T-helper 22 cell (primary cell): ENCODE results near the gene ARAP1.

Experiments used
- DNase-seq: peaks from one replicate; pipeline ENCODE4 v3.0.0-alpha.2; 2020; ENCODE audit warnings: low read depth

Gene ARAP1

DNA sequence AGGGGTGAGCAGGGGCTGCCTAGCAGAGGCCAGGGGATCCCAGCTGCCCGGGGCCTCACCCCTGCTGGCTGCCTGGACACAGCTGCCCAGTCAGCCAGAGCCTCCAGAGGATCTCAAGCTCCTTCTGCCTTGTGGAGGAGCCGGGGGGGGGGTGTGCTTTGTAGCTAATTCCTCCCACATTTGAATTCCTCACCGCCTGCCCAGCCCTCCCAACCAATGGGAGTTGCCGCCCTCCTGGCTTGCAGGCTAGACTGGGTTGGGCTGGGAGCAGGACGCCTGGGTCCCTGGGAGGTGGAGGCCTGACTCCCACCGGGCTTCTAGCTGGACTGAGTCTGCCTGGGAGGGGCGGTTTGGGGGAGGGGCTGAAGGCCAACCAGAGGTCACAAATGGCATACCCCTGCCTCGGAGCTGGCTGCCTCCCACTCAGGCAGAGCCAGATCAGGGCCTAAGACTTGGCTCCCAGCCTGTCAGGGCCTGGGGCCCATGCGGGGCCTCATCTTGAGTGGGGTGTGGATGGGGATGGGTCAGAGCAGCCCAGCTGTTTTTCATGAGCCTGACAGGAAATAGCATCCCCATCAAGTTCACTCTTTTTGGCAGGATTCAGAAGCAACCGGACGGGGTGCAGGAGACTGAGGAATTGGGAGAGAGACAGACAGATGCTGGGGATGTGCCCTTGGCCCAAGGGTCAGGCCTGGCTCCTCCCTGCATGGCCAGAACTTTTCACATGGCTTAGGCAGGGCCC is 48.8 kb downstream of the ARAP1 start:
- no peak for DNase-seq

DNA sequence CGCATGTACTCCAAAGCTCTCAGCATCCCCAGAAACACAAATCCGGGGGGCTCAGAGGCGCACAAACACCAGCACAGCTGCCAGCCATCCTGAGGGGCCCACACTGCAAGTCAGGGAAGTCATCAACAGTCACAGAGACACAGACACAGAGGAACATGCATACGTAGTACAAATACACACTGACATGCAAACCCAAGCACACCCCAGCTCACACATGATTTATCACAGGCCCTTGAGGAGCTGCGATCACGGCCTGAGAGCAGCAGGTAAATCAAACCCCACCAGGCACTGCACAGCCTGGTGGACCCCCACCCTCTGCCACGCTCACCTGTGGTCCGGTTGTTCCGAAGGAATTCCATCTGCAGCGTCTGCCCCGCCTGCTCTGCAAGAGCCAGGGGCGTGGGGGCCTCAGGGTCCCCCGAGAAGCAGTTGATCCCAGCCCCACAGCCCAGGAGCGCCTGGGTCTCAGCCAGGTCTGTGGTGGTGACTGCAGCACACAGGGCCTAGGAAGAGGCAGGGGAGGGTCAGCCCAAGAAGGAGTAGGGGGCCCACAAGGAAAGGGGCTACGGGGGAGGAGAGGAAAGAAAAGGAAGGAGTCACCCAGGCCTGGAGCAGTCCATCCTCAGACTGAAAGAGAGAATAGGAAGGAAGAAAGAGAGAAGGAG is 49.5 kb downstream of the ARAP1 start:
- DNase-seq = no peak

DNA sequence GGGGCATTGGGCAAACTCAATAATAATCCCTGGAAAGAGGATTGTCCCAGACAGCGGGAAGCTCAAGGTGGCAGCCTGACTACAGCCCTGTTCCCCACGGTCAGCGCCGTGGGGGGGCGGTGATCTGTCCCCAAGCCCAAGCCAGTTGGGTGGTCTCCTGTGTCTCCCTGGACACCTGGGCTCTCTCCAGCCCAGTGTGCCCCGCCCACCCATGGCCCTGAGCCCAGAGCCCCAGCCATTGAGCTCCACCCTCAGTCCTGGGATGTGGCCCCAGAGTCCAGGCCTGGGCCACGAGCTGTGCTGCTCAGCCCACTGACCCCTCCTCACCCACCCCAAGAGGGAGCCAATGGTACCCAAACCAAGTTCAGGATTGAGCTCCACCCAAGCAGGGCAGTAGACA is 50.1 kb downstream of the ARAP1 start:
- no peak for DNase-seq

DNA sequence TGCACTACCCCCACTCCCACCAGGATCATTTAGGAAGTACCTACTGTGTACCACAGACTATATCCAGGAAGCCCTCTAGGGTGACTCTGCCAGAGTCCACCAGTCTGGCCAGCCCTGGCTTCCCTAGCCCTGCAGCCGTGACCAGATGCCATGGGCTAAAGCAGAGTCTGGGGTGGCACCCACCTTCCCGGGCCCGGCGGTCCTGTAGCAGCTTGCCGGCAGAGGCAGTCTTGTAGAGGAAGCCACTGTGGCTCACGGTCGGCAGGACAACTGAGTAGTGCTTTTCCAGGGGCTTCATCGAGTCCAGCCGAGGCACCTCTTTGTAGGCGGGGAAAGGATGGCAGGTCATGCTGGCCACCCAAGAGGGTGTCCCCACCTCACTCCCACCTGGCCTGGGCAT is 50.7 kb downstream of the ARAP1 start:
- DNase-seq = no peak

DNA sequence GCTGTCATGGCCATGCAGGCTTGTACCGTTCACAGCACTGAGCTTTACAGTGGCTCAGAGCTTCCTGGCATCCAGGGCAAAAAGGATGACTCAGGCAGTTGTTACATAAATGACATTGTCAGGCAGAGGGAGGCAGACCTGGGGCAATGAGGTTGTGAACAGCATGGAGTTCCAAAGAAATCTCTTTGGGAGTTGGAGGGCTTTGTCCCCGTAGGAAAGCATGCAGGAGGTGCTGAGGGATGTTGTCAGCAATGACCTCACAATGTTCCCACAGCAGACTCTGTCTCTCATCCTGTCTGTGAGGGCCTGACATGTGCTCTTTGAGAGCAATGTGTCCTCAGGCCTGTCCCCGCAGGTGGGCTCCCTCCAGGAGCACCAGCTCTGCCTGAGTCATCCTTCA is 52.1 kb downstream of the ARAP1 start:
- no peak for DNase-seq

DNA sequence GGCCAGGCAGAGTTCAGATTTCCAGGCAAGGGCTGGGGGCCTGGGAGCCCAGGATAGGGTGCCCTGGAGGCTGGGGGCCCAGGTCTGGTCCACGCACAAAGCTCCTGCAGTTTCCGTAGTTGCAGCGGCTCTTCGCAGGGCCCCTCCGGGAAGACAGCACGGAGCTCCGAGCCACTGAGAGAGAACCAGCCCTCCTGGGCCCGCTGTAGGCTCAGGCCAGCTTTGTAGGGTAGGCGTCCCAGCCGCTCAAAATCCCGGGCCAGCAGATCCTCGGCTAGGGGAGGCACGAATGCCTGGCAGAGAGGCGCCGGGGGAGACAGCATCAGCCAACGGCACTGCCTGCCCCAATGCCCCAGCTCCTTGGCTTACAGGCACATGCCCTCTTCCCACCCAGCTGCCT is 54.4 kb downstream of the ARAP1 start:
- DNase-seq = no peak

DNA sequence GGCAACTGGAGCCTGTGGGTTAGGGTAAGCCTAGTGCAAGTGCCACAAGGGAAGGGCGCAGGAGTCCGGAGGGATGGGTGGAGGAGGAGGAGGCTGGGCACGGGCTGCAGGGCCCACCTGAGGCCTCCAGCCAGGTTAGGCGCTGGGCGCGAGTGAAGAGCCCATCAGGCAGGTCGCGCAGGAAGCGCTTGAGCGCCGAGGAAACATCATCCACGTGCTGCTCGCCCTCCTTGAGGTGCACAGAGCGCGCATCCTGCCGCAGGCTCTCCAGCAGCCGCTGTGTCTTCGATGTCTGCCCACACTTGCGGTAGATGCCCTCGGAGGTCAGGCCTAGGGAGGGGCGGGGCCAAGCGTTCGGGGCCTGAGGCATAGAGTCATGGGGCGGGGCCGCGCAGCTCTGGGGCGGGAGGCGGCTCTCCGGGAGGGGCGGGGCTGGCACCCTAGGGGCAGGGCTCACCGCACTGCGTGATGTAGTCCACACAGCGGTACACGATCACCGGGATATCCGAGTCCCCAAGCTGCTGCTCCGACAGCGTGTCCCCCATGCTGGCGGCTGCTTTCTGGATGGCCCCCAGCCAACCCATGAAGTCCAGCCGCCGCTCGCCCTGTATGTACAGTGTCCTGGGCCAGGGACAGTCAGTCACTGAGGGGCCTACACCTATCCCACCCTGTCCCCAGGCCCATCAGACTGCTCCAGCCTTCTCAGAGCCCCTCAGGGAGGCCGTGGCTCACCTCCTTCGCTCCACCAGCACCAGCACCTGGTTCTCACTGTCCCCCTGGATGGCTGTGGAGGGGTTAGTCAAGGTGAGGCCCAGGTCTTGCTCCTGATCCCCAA is 55.1 kb downstream of the ARAP1 start:
- no peak for DNase-seq

DNA sequence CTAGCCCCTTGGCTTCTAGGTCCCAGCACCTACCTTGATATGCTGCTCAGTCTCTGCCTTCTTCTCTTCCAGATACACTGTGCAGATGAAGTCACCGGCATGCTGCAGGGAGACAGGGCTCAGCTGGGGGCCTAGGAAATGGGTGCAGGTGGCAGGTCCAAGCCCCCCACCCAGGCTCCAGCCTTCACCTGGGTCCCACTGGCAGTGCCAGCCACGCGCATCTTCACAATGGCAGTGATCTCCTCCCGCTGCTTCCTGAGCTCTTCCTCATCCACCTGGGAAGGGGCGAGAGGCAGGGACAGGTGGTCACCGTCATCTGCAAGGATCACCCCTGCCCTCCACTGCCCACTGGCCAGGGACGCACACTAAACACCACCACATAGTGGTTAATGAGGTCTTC is 56.9 kb downstream of the ARAP1 start:
- DNase-seq = no peak

DNA sequence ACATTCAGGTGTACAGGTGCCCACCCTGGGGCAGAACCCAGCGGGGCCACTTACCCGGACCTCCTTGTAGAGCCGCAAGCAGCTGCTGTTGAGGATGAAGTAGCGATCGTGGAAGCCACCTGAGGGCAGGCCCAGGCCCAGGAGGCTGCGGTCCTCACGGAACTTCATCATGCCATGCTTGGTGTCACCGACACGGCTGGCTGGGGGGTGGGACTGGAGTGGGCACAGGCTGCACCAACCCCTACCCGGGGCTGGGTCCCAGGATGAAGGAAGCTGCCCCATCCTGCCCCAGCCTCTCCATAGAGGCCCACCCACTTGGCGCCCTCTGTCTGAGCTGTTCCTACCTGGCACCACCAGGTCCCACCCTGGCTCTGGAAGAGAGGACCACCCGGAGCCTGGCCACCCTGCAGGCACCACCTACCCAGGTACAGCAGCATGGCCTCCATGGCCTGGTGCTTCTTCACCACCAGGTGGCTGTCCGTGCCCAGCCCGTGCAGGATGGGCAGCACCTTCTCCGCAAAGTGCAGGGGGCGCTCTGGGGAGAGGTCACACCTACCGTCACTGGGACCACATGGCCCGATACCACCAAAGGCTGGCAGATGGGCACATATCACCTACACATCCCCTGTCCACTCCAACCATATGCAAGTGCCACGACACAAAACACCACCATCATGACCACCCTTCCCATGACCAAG is 58.8 kb downstream of the ARAP1 start:
- DNase-seq = no peak

DNA sequence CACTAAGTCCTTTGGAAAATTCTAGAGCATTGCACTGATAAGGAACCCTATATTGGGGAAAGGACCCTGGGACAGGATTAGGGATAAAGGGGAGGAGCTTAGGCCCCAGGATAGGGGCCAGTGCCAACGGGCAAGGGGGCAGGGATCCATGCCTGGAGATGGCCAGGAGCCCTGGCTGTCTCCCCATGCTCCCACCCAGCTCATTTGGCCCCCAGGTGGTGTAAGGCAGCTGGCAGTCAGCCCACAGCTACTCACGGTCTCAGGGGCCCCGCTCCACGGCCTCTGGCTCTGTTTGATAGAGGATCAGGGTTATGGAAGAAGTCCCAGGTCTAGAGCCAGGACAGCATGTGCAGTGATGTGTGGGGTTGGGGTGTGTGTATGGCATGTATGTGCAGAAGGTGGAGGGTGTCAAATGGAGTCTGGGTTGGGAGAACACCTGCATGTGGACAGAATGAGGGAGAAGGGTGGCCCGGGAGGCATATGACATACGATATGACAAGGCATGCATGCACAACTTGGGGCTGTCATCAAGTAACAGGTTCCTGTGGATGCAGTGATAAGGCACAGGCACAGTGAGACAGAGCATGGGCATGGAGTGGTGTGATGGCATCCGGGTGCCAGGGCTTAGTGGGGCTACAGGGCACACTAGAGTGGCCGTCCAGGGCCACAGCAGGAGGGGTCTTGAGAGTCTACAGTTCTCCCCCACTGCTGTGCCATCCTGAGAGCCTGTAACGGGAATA is 59.5 kb downstream of the ARAP1 start:
- DNase-seq = no peak

DNA sequence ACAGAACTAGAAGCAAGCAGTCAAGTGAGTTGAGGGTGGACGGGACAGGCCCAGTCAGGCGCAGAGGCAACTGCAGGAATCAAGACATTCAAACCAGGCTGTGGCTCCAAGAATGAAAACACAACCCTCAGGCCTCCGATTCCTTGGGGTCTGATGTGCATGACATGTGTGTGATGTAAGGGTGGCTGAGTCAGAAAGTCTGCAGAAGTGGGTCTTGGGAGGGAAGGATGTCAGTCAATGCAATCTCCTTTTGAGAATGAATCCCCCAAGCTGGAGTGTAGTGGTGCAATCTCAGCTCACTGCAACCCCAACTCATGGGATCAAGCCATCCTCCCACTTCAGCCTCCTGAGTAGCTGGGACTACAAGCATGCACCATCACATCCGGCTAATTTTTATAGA is 62.0 kb downstream of the ARAP1 start:
- DNase-seq = no peak

DNA sequence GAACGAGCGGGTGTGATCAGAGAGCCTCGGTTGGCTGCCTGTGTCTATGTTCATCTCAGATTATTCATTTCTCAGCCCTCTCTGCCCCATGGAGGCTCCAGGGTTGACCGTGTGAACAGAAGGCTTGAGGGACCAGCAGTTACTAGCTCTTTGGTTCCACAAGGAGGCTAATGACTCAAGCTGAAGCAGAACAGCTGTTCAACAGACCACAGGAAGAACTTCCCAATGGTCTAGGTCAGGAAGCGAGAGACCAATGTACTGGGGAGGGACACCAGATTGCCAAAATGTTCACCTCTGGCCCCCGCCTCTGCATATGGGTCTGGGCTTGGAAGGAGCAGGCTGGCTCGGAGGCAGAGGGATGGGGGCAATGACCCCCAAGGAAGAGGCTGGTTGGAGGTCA is 63.3 kb downstream of the ARAP1 start:
- DNase-seq = no peak

DNA sequence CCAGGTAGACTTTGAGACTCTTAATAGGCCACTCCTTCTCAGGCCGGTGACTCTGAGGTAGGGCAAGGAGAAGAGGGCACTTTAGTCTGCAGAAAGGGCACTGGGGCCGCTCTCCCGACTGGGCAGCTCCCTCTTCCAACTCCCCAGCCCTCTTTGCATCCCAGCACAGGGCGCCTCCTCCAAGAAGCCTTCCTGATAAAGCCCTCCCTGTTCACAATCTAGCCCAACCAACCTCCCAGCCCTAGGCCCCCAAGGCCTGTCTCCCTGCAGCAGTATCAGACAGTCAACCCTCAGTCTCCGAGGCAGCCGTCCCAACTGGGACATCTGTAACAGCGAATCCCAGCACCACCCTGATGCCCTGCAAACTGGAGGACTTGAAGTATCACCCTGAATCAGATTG is 63.7 kb downstream of the ARAP1 start:
- DNase-seq = no peak

DNA sequence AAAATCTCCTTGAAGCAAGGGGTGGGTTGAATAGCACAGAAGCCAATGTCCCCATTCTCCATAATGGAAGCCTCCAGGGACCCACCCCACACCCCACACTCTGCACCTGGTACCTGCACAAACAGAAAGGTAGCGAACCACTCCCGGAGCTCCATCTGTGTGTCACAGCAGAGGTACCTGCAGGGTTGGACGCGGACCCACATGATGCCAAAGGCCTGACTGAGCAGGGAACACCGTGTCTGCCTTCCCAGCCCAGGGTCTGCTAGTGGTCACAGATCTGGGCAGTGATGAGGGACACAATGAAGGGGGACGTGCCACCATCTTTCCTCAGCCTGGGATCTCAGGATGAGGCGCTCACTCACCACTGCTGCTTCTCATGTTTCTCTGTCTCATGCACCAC is 64.9 kb downstream of the ARAP1 start:
- no peak for DNase-seq

DNA sequence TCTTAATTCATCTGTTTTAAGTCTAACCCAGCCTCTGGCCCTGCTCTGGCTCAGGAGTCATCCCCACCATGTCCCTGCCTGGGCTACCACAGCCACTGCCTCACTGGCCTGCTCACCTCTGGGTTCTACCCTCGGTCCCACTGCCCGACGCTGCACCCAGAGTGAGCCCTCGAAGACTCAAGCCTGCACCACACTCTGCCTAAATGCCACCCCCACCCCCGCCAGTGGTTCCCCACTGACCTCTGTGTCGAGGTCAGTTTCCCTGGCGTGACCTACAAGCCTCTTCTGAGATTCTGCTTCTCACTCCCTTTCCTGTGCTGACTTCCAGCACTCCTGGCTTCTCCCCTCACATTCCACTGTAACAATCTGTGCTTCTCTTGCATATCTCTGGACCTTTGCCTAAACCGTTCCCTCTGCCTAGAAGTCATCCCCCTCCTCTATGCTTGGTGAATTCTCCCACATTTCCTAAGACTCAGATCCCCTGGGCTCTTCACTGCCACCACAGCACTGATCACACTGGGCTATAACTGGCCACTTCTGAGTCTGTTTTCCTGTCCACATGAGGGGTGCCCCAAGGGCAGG is 65.5 kb downstream of the ARAP1 start:
- no peak for DNase-seq

DNA sequence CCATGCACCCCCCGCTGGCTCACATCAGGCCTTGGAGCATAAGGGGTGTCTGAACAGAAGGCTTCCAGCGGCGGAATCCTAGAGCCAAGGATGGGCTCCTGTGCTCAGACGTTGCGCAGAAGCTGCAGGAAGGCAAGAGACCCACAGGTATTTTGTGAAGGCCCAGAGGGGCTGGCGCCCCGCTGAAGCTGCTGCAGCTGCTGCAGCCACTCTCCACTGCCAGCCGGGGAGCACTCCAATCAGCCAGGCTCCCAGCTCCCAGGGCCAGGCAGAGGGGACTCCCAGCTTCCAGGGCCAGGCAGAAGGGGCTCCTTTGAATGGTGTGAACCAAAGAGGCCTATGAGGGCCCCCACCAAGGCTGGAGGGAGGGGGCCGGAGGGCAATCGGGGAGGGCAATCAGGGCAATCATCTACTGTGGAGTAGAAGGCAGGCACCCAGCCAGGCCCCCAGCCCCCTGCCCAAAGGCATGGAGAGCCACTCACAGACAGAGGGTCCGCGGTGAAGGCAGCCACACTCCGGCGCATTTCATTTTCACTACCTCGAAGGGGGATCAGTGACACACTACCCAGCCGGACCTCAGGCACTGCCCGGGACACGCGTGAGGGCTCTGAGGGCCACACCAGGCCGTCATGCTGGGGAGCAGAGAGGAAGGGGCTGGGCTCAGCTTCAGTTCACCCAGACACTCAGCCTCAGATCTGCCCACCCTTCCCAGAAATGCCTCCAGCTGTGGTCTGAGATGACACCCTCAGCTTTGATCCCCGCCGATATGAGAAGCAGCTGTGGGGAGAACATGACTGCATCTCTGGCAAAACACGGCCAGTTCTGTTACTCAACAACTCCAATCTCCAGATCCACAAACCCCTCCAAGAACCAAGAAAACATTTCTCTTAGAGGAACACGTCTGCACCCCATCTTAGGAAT is 66.4 kb downstream of the ARAP1 start:
- no peak for DNase-seq

DNA sequence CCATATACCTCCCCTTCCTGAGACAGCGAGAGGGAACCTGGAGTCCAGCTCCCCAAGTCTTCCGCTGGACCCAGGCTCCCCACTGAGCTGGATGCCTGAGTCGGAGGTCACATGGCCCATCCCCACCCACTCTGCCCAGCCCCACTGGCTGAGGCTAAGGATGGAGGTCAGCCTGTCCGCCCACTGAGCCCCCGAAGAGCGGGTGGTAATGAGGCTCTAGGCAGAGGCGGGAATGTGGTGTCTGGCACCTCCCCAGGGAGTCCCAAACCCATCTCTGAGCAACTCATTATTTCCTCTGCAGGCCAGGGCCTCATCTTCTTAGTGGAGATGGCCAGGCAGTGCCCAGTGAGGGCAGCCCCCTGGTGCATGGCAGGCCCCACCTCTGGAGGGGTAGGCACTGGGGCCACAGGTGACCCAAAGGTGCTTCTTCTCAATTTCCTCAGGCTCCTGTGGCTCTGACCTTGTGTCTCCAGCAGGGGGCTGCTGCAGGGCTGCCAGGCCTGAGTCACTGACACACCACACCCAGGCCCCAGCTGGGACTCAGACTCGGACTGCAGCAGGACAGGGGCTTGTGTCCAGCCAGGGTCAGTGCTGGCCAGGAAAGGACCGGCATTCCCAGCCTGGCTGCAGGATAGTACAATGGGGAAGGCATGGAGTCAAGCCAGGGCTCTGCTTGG is 67.8 kb downstream of the ARAP1 start:
- DNase-seq = no peak

DNA sequence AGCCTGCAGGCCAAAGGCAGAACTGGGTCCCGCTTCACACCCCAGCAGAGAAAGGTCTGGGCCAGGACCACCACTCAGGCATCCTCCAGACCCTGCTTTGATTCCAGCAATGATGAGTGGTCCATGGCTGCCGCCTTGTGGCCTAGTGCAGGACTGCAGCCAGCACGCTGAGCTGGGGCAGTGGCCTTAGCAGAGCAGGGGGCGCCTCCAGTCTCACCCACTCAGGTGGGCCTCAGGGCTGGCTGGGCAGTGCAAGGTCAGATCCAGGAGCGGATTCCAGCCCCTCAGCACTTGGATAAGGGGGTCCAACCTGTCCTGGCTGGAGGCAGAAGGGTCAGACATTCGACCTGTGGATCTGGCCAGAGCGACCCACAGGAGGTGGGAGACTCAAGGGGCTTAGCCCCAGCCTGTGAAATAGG is 68.4 kb downstream of the ARAP1 start:
- DNase-seq = peak; percentile 16

DNA sequence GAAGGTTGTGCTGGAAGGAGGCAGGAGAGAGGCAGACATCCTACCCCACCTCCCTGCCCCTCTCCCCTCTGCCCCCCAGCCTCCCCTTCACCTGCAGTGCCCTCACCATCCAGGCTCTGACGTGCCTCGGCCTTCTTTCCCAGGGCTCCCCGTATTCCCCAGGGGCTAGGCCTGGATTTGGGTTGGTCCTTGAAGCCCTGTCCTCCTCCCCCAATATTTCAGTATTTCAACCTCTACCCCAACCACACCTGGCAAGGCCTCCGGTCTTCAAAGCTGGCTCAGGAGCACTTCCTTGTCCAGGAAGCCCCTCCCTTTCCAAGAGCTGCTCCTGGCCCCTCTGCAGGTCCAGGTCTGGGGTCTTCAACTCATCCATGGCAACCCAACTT is 69.4 kb downstream of the ARAP1 start:
- DNase-seq = no peak
